Neural cell (in vitro differentiated cells): ENCODE results near the gene CIROP. TPM values are rescaled to one million over a fixed set of nuclear protein-coding genes. Genes with fewer than 3 reads are reported as not detected.

Source experiments
- H2AFZ ChIP-seq: fragments of 200-600, 300-800 bp; sonication (generic), shearing (Covaris generic); 2 replicates; pipeline ENCODE4 v1.6.0; 2014; ENCODE audit warnings: low read depth, mild to moderate bottlenecking, antibody characterized with exemption, low read length, moderate library complexity
- H3F3A ChIP-seq: fragments of 200-600 bp; shearing (Covaris generic); 2 replicates; pipeline ENCODE4 v1.6.1; 2016; ENCODE audit warnings: mild to moderate bottlenecking, moderate library complexity, mixed read lengths, antibody characterized with exemption, low read length; ENCODE audit not compliant: insufficient read depth, poor library complexity, severe bottlenecking
- H3K27ac ChIP-seq: fragments of 200-600, 300-800 bp; sonication (generic), shearing (Covaris generic); 2 replicates; pipeline ENCODE4 v1.5.1; 2014; ENCODE audit warnings: mild to moderate bottlenecking, low read length, moderate library complexity
- H3K27me3 ChIP-seq: fragments of 300-800, 200-600 bp; sonication (generic), shearing (Covaris generic); 2 replicates; pipeline ENCODE4 v1.6.0; 2014; ENCODE audit warnings: mild to moderate bottlenecking, low read depth, low read length, moderate library complexity; ENCODE audit not compliant: insufficient read depth
- H3K36me3 ChIP-seq: fragments of 300-800, 200-600 bp; sonication (generic), shearing (Covaris generic); 2 replicates; pipeline ENCODE4 v1.5.1; 2014; ENCODE audit warnings: mild to moderate bottlenecking, antibody characterized with exemption, low read length, moderate library complexity; ENCODE audit not compliant: insufficient read depth
- H3K4me2 ChIP-seq: fragments of 300-800, 200-600 bp; sonication (generic), shearing (Covaris generic); 2 replicates; pipeline ENCODE4 v1.6.0; 2014; ENCODE audit warnings: mild to moderate bottlenecking, low read length
- H3K4me3 ChIP-seq: fragments of 300-800, 200-600 bp; sonication (generic), shearing (Covaris generic); 2 replicates; pipeline ENCODE4 v1.5.1; 2014; ENCODE audit warnings: mild to moderate bottlenecking, low read length, moderate library complexity
- H3K79me2 ChIP-seq: fragments of 200-600 bp; shearing (Covaris generic); replicated peaks from 2 replicates; pipeline ENCODE4 v1.6.0; 2014; ENCODE audit warnings: mild to moderate bottlenecking, low read length, moderate library complexity; ENCODE audit not compliant: insufficient read depth
- H3K9ac ChIP-seq: fragments of 300-800, 200-600 bp; sonication (generic), shearing (Covaris generic); 2 replicates; pipeline ENCODE4 v1.6.1; 2016; ENCODE audit warnings: mild to moderate bottlenecking, low read length, mixed read lengths
- H3K9me2 ChIP-seq: fragments of 200-600 bp; shearing (Covaris generic); 2 replicates; pipeline ENCODE4 v1.6.1; 2016; ENCODE audit warnings: mild to moderate bottlenecking, low read length, mixed read lengths; ENCODE audit not compliant: insufficient read depth
- H3K9me3 ChIP-seq: fragments of 200-600, 300-800 bp; sonication (generic), shearing (Covaris generic); 2 replicates; pipeline ENCODE4 v1.6.1; 2016; ENCODE audit warnings: mild to moderate bottlenecking, mixed run types, low read length, moderate library complexity, mixed read lengths
- H4K20me1 ChIP-seq: fragments of 200-600 bp; shearing (Covaris generic); 2 replicates; pipeline ENCODE4 v1.6.1; 2016; ENCODE audit warnings: mild to moderate bottlenecking, mixed run types; ENCODE audit not compliant: insufficient read depth
- EP300 ChIP-seq: fragments of 450-650 bp; conservative IDR thresholded peaks from 2 replicates; pipeline ENCODE4 v1.6.1; 2014; ENCODE audit warnings: antibody characterized with exemption, mild to moderate bottlenecking, moderate library complexity; ENCODE audit not compliant: poor library complexity, severe bottlenecking
- EZH2 ChIP-seq: fragments of 200-600, 300-800 bp; shearing (Covaris generic), sonication (generic); IDR thresholded peaks from 2 replicates; pipeline ENCODE4 v1.6.1; 2014; ENCODE audit warnings: antibody characterized with exemption, low read length, borderline replicate concordance, mild to moderate bottlenecking; ENCODE audit not compliant: insufficient read depth, poor library complexity, severe bottlenecking
- MXI1 ChIP-seq: fragments of 450-650 bp; conservative IDR thresholded peaks from 2 replicates; pipeline ENCODE4 v1.6.1; 2014; ENCODE audit warnings: antibody characterized with exemption, mild to moderate bottlenecking; ENCODE audit not compliant: poor library complexity, severe bottlenecking
- POLR2AphosphoS5 ChIP-seq: IDR thresholded peaks from 2 replicates; pipeline ENCODE4 v1.6.1; 2012
- RAD21 ChIP-seq: fragments of 450-650 bp; conservative IDR thresholded peaks from 2 replicates; pipeline ENCODE4 v1.6.1; 2014; ENCODE audit warnings: antibody characterized with exemption, mild to moderate bottlenecking, moderate library complexity
- SMC3 ChIP-seq: fragments of 450-650 bp; conservative IDR thresholded peaks from 2 replicates; pipeline ENCODE4 v1.6.1; 2014; ENCODE audit warnings: antibody characterized with exemption, mild to moderate bottlenecking, moderate library complexity; ENCODE audit not compliant: poor library complexity
- TAF1 ChIP-seq: IDR thresholded peaks from 2 replicates; pipeline ENCODE4 v1.6.1; 2012; ENCODE audit warnings: low read depth
- polyA plus RNA-seq: library from polyadenylated mRNA; depleted of rRNA; stranded (reverse); fragments of >200 nt; gene quantifications from 2 replicates; pipeline ENCODE4 v1.2.3, GENCODE V29; 2014
- TF ChIP-seq, protein P1 (sequence below): fragments of 450-650 bp; IDR thresholded peaks from 2 replicates; pipeline ENCODE4 v1.5.1; 2014; ENCODE audit warnings: antibody characterized with exemption, mild to moderate bottlenecking, moderate library complexity; ENCODE audit not compliant: poor library complexity, severe bottlenecking
- TF ChIP-seq, protein P2 (sequence below): IDR thresholded peaks from 2 replicates; pipeline ENCODE4 v1.6.1; 2012; ENCODE audit warnings: borderline replicate concordance

CIROP gene
- polyA plus RNA-seq, 1 donor from 2014 or later: not detected

DNA sequence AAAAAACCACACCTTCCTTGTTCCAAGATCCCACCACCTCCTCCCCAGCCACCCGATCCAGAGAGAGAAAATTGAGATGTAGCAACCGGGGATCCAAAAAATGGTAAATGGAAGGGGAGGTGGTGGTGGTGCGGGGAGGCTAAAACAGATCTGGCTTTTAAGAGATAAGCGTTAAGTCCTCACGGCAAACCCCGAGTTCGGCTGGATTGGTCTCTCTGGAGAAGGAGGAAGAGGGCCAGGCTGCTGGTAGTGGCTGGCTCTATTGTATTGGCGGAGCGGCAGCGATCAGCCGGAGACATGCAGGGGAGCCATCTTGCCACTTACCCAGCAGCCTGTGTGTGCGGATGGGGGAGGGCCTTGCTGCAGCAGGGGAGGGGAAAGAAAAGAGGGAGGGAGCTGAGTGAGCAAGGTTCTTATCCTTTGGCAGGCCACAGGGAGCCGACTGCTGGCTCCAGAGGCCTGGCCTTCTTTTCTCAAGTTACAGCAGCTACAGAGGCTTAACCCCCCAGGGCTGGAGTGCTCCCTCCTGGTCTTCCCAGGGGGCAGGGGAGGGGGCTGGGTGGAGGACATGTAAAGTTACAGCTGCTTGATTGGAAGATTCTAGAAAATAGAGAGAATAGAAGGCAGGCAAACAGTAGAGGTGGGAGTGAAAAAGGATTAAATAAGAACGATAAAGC, 33.4 kb downstream of the CIROP start:
- peaks cover 20% of the 10 kb centered on the region for H4K20me1 ChIP-seq
- peak overlapping the region; percentile 72 for H3K4me3 ChIP-seq
- TF ChIP-seq, protein P1, sequence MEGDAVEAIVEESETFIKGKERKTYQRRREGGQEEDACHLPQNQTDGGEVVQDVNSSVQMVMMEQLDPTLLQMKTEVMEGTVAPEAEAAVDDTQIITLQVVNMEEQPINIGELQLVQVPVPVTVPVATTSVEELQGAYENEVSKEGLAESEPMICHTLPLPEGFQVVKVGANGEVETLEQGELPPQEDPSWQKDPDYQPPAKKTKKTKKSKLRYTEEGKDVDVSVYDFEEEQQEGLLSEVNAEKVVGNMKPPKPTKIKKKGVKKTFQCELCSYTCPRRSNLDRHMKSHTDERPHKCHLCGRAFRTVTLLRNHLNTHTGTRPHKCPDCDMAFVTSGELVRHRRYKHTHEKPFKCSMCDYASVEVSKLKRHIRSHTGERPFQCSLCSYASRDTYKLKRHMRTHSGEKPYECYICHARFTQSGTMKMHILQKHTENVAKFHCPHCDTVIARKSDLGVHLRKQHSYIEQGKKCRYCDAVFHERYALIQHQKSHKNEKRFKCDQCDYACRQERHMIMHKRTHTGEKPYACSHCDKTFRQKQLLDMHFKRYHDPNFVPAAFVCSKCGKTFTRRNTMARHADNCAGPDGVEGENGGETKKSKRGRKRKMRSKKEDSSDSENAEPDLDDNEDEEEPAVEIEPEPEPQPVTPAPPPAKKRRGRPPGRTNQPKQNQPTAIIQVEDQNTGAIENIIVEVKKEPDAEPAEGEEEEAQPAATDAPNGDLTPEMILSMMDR: no peak
- TF ChIP-seq POLR2AphosphoS5: peak; percentile 99
- TF ChIP-seq RAD21: no peak
- TF ChIP-seq, protein P2, sequence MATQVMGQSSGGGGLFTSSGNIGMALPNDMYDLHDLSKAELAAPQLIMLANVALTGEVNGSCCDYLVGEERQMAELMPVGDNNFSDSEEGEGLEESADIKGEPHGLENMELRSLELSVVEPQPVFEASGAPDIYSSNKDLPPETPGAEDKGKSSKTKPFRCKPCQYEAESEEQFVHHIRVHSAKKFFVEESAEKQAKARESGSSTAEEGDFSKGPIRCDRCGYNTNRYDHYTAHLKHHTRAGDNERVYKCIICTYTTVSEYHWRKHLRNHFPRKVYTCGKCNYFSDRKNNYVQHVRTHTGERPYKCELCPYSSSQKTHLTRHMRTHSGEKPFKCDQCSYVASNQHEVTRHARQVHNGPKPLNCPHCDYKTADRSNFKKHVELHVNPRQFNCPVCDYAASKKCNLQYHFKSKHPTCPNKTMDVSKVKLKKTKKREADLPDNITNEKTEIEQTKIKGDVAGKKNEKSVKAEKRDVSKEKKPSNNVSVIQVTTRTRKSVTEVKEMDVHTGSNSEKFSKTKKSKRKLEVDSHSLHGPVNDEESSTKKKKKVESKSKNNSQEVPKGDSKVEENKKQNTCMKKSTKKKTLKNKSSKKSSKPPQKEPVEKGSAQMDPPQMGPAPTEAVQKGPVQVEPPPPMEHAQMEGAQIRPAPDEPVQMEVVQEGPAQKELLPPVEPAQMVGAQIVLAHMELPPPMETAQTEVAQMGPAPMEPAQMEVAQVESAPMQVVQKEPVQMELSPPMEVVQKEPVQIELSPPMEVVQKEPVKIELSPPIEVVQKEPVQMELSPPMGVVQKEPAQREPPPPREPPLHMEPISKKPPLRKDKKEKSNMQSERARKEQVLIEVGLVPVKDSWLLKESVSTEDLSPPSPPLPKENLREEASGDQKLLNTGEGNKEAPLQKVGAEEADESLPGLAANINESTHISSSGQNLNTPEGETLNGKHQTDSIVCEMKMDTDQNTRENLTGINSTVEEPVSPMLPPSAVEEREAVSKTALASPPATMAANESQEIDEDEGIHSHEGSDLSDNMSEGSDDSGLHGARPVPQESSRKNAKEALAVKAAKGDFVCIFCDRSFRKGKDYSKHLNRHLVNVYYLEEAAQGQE: peak; percentile 91
- peak; percentile 67 for TF ChIP-seq MXI1
- peak; percentile 36 for TF ChIP-seq EP300
- TF ChIP-seq TAF1: peak; percentile 98
- TF ChIP-seq EZH2: no peak
- TF ChIP-seq SMC3: no peak
- H3K27ac ChIP-seq: peak overlapping the region; percentile 93
- no peaks in the 10 kb centered on the region for H3K27me3 ChIP-seq
- no peaks in the 10 kb centered on the region for H3K9me2 ChIP-seq
- H3K36me3 ChIP-seq: peaks cover 17% of the 10 kb centered on the region
- H2AFZ ChIP-seq: peak overlapping the region; percentile 65
- H3F3A ChIP-seq: peaks cover 5% of the 10 kb centered on the region
- peak overlapping the region; percentile 93 for H3K9ac ChIP-seq
- H3K9me3 ChIP-seq: no peaks in the 10 kb centered on the region
- peak overlapping the region; percentile 97 for H3K4me2 ChIP-seq
- peaks cover 52% of the 10 kb centered on the region for H3K79me2 ChIP-seq

DNA sequence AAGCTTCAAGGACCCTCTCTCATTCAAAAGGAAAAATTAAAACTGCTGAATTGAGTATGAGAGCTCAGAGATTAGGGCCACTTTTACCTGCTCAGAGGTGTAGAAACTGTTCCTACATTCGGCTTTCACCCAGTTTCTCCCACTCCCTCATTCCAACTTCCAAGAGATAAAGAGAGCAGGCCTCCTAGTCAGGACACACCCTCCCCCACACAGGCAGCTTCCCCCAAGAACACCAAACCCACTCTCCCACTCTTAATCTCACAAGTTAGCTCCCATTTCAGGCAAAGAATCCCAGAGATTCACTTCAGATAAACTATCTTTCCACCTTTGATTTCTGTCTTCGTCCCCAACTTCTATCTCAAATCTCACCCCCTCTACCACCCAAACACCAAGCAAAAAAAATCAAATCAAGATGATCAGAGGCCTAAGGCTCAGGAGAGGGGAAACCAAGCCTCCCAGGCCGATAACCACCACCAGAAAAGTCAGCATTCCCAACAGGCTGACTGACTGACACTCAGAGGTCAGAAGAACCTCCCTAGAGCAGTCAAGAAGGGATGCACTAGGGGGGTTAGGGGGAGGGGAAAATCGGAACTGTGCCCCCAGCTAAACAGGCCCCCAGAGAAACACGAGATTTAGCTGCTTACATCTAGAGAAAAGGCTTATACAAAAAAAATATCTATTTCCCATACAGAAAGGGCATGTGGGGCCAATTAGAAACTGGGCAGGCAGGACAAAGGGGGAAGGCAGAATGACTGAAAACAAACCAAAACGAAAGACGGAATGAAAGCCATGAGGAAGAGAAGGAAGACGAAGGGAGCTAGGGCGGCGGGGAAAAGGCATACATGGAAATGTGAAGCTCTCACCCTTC, 34.3 kb downstream of the CIROP start:
- Histone ChIP-seq H3F3A (peaks cover 5% of the 10 kb centered on the region), H3K4me2 (peak overlapping the region; percentile 78), H2AFZ (peak overlapping the region; percentile 65), H4K20me1 (peaks cover 24% of the 10 kb centered on the region), H3K9me3 (no peaks in the 10 kb centered on the region), H3K79me2 (peaks cover 56% of the 10 kb centered on the region), H3K4me3 (peak overlapping the region; percentile 72), H3K36me3 (peaks cover 15% of the 10 kb centered on the region), H3K27me3 (no peaks in the 10 kb centered on the region), H3K27ac (peak overlapping the region; percentile 93), H3K9ac (peak overlapping the region; percentile 93), H3K9me2 (no peaks in the 10 kb centered on the region)
- TF ChIP-seq EZH2: no peak
- no peak for TF ChIP-seq EP300
- TF ChIP-seq SMC3: no peak
- TF ChIP-seq, protein P1: no peak
- TF ChIP-seq TAF1: no peak
- TF ChIP-seq, protein P2: no peak
- no peak for TF ChIP-seq POLR2AphosphoS5
- no peak for TF ChIP-seq MXI1
- no peak for TF ChIP-seq RAD21
